Measurements from ENCODE around the gene RNF175. TPM values are rescaled to one million over a fixed set of nuclear protein-coding genes. Genes with fewer than 3 reads are reported as not detected.

Gene RNF175
- total RNA-seq, 1 experiment from 2014 or later = 0.54 TPM

DNA sequence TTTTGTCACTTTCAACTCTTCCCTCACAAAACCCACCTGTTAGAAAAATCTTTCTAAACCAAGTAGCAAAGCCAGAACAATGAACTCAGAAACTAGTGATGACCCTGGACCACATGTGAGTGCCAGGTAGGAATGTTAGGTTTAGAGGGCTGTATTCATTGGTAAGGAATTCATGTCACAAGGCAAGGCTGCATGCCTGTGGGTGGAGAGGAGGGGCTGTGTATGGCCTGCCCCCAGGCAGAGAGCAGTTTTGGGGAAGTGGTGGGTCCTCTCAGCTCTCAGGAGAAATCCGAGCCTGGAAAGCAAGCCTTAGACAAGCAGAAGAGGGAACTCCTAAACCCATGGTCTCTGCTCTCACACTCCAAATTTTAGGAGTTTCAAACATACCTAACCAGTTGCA lies 2.4 kb downstream of the RNF175 start:
- Mint-ChIP-seq H3K9me3 (ENCODE audit: low read depth, unreplicated experiment) (no peaks in the 10 kb centered on the region), H3K27me3 (ENCODE audit: unreplicated experiment) (peaks cover 13% of the 10 kb centered on the region)

DNA sequence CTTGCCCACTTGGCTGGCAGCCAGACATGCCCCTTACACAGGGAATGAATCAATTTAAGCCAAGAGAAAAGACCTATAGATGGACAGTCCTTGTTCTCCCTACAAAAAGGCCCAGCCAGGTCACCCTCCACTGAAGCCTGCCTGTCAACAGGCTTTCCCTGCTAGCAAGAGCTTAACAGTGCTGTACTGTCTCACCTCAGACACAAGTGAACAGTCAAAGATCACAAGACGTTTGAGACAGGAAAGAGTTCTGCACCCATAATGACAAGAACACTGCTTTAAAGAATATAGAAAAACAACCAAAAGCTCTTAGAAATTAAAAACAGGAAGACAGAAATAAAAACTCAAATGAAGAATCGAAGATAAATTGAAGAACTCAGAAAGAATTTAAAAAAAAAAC lies 4.6 kb downstream of the RNF175 start:
- BruUV-seq (replicated peaks) = no TSS peak
- Mint-ChIP-seq H3K27ac (ENCODE audit: unreplicated experiment) (no peak overlapping the region), H3K4me3 (ENCODE audit: low read depth, unreplicated experiment) (no peak overlapping the region), H3K36me3 (ENCODE audit: insufficient read depth, unreplicated experiment) (peaks cover 6% of the 10 kb centered on the region), H3K27me3 (ENCODE audit: unreplicated experiment) (peaks cover 13% of the 10 kb centered on the region), H3K9me3 (ENCODE audit: low read depth, unreplicated experiment) (no peaks in the 10 kb centered on the region), H3K4me1 (ENCODE audit: low read depth, unreplicated experiment) (peaks cover 11% of the 10 kb centered on the region)
- DNase-seq = no peak
- CTCF ChIA-PET = no interaction called here
- intact Hi-C loops (cut with micrococcal nuclease; ENCODE audit: unreplicated experiment) = no loop called here
- TF ChIP-seq, protein P1, sequence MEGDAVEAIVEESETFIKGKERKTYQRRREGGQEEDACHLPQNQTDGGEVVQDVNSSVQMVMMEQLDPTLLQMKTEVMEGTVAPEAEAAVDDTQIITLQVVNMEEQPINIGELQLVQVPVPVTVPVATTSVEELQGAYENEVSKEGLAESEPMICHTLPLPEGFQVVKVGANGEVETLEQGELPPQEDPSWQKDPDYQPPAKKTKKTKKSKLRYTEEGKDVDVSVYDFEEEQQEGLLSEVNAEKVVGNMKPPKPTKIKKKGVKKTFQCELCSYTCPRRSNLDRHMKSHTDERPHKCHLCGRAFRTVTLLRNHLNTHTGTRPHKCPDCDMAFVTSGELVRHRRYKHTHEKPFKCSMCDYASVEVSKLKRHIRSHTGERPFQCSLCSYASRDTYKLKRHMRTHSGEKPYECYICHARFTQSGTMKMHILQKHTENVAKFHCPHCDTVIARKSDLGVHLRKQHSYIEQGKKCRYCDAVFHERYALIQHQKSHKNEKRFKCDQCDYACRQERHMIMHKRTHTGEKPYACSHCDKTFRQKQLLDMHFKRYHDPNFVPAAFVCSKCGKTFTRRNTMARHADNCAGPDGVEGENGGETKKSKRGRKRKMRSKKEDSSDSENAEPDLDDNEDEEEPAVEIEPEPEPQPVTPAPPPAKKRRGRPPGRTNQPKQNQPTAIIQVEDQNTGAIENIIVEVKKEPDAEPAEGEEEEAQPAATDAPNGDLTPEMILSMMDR (IDR thresholded peaks at IDR 0.05; ENCODE audit: unreplicated experiment) = no peak

More for the DNA sequence above, 2.4 kb downstream of the RNF175 start:
- H3K4me1 Mint-ChIP-seq (ENCODE audit: low read depth, unreplicated experiment) = peaks cover 11% of the 10 kb centered on the region
- BruUV-seq (replicated peaks) = no TSS peak
- H3K4me3 Mint-ChIP-seq (ENCODE audit: low read depth, unreplicated experiment) = no peak overlapping the region
- TF ChIP-seq, protein P1 (IDR thresholded peaks at IDR 0.05; ENCODE audit: unreplicated experiment) = no peak
- intact Hi-C loops (cut with micrococcal nuclease; ENCODE audit: unreplicated experiment) = no loop called here
- H3K27ac Mint-ChIP-seq (ENCODE audit: unreplicated experiment) = peak overlapping the region; percentile 8
- H3K36me3 Mint-ChIP-seq (ENCODE audit: insufficient read depth, unreplicated experiment) = peaks cover 6% of the 10 kb centered on the region
- CTCF ChIA-PET = no interaction called here
- DNase-seq = no peak

DNA sequence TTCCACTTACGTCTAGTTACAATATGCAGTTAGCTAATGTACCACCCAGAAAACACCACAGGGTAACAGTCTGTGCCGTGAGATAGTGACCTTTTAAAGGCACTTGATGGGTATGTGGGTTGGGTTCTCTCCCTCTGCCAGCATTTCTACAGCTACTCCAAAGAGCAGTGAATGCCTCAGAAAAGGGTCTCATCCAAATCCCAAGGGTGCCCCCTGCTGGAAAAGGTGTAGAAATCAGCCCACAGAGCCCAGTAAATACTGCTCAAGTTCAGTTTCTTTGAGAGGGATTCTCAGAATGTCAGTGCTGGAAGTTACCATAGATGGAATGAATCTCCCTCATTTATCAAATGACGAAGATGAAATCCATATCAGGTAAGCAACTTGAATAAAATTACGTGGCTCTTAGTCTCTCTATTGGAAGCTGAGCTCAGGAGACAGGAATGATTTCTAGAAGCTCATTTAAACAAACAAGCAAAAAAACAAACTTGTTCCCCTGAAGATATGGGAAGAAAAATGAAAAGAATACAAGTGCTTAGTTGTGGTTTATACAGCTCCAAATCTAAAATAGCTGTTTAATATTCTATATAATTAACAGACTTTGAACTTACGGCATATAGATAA lies 9.5 kb downstream of the RNF175 start:
- H3K4me1 Mint-ChIP-seq (ENCODE audit: low read depth, unreplicated experiment) = no peaks in the 10 kb centered on the region
- intact Hi-C loops (cut with micrococcal nuclease; ENCODE audit: unreplicated experiment) = loop anchor here (1.0 kb wide), 1 partner anchor 116 kb away; no protein-coding TSS in a partner anchor
- no peaks in the 10 kb centered on the region for H3K27me3 Mint-ChIP-seq (ENCODE audit: unreplicated experiment)
- H3K9me3 Mint-ChIP-seq (ENCODE audit: low read depth, unreplicated experiment) = no peaks in the 10 kb centered on the region
- CTCF ChIA-PET = interaction anchor here (0.8 to 1.5 kb wide), 3 partner anchors 107 to 155 kb away, joined by 4 to 9 read pairs (median 4); no protein-coding TSS in a partner anchor
- BruUV-seq (replicated peaks) = no TSS peak
- TF ChIP-seq, protein P1 (IDR thresholded peaks at IDR 0.05; ENCODE audit: unreplicated experiment) = peak; percentile 52
- no peaks in the 10 kb centered on the region for H3K36me3 Mint-ChIP-seq (ENCODE audit: insufficient read depth, unreplicated experiment)
- no peak overlapping the region for H3K4me3 Mint-ChIP-seq (ENCODE audit: low read depth, unreplicated experiment)
- DNase-seq = peak; percentile 78
- H3K27ac Mint-ChIP-seq (ENCODE audit: unreplicated experiment) = no peak overlapping the region

DNA sequence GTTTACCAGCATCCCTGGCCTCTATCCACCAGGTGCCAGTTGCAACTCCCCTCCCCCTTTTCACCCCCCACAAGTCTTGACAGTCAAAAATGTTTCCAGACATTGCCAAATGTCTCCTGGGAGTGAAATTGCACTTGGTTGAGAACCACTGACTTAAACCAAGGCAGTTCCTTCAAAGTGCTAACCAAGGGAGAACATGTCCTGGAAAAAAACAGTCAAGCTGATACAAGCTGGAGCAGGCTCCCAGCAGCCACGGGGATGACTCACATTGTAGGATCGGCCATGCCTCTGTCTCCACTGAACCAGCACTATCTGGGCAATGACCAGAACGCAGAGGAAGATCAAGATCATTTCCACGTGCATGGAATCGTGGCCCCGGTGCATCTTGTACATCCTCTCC lies 11.4 kb downstream of the RNF175 start:
- Mint-ChIP-seq H3K9me3 (ENCODE audit: low read depth, unreplicated experiment) (no peaks in the 10 kb centered on the region), H3K4me3 (ENCODE audit: low read depth, unreplicated experiment) (no peak overlapping the region), H3K36me3 (ENCODE audit: insufficient read depth, unreplicated experiment) (no peaks in the 10 kb centered on the region), H3K27ac (ENCODE audit: unreplicated experiment) (no peak overlapping the region), H3K4me1 (ENCODE audit: low read depth, unreplicated experiment) (no peaks in the 10 kb centered on the region), H3K27me3 (ENCODE audit: unreplicated experiment) (no peaks in the 10 kb centered on the region)
- intact Hi-C loops (cut with micrococcal nuclease; ENCODE audit: unreplicated experiment) = no loop called here
- CTCF ChIA-PET = no interaction called here
- TF ChIP-seq, protein P1 (IDR thresholded peaks at IDR 0.05; ENCODE audit: unreplicated experiment) = no peak
- no TSS peak for BruUV-seq (replicated peaks)
- DNase-seq = peak; percentile 38

Data from Calu3 (cell line).